KMS-11 (cell line): Measurements from ENCODE around the gene ARHGAP31.

Experiments used
- H2AFZ ChIP-seq: fragments of 200-600 bp; sonication (generic); 2 replicates; pipeline ENCODE4 v1.6.1; 2016; ENCODE audit warnings: antibody characterized with exemption, mixed run types, low read depth
- H3K27ac ChIP-seq: fragments of 200-600 bp; sonication (generic); 2 replicates; pipeline ENCODE4 v1.6.1; 2016; ENCODE audit warnings: mild to moderate bottlenecking, mixed run types
- H3K27me3 ChIP-seq: fragments of 200-600 bp; sonication (generic); 2 replicates; pipeline ENCODE4 v1.6.1; 2017; ENCODE audit warnings: mild to moderate bottlenecking, low read depth, mixed run types, moderate library complexity; ENCODE audit not compliant: insufficient read depth
- H3K36me3 ChIP-seq: fragments of 200-600 bp; sonication (generic); 2 replicates; pipeline ENCODE4 v1.6.1; 2017; ENCODE audit warnings: mild to moderate bottlenecking, mixed run types; ENCODE audit not compliant: insufficient read depth
- H3K4me1 ChIP-seq: fragments of 200-600 bp; sonication (generic); 2 replicates; pipeline ENCODE4 v1.6.1; 2016; ENCODE audit warnings: mild to moderate bottlenecking, low read depth, mixed run types; ENCODE audit not compliant: poor library complexity, severe bottlenecking
- H3K4me2 ChIP-seq: fragments of 200-600 bp; sonication (generic); 2 replicates; pipeline ENCODE4 v1.7.0; 2016; ENCODE audit warnings: mild to moderate bottlenecking, mixed run types
- H3K4me3 ChIP-seq: fragments of 200-600 bp; sonication (generic); IDR thresholded peaks from 2 replicates; pipeline ENCODE4 v1.6.1; 2017; ENCODE audit warnings: low read depth, low read length, mixed read lengths; ENCODE audit not compliant: insufficient read depth
- H3K79me2 ChIP-seq: fragments of 200-600 bp; sonication (generic); 2 replicates; pipeline ENCODE4 v1.6.1; 2016; ENCODE audit warnings: low read depth, mixed run types; ENCODE audit not compliant: insufficient read depth
- H3K9ac ChIP-seq: fragments of 200-600 bp; sonication (generic); 2 replicates; pipeline ENCODE4 v1.6.1; 2016; ENCODE audit warnings: mild to moderate bottlenecking, mixed run types
- H4K20me1 ChIP-seq: fragments of 200-600 bp; sonication (generic); 2 replicates; pipeline ENCODE4 v1.6.1; 2016; ENCODE audit warnings: mild to moderate bottlenecking, mixed run types; ENCODE audit not compliant: insufficient read depth
- CTCF ChIP-seq: fragments of 200-600 bp; sonication (generic); conservative IDR thresholded peaks from 2 replicates; pipeline ENCODE4 v1.6.1; 2017; ENCODE audit warnings: low read depth, mild to moderate bottlenecking, antibody characterized with exemption, low read length, moderate library complexity, mixed read lengths

Gene ARHGAP31

GRCh38 chr3:119338754-119339153 lies 44.6 kb downstream of the ARHGAP31 start:
- Histone ChIP-seq H3K79me2 (no peaks in the 10 kb centered on the region), H3K4me2 (no peak overlapping the region), H3K36me3 (no peaks in the 10 kb centered on the region), H2AFZ (no peak overlapping the region), H3K4me1 (no peaks in the 10 kb centered on the region), H3K27me3 (no peaks in the 10 kb centered on the region), H3K4me3 (no peak overlapping the region), H3K27ac (no peak overlapping the region), H3K9ac (no peak overlapping the region), H4K20me1 (no peaks in the 10 kb centered on the region)
- no peak for TF ChIP-seq CTCF

GRCh38 chr3:119340014-119340413 lies 45.8 kb downstream of the ARHGAP31 start:
- no peaks in the 10 kb centered on the region for H3K27me3 ChIP-seq
- no peaks in the 10 kb centered on the region for H3K36me3 ChIP-seq
- no peaks in the 10 kb centered on the region for H4K20me1 ChIP-seq
- no peak overlapping the region for H3K4me3 ChIP-seq
- no peak overlapping the region for H3K9ac ChIP-seq
- H3K4me2 ChIP-seq, result no peak overlapping the region
- no peaks in the 10 kb centered on the region for H3K79me2 ChIP-seq
- TF ChIP-seq CTCF, result no peak
- H2AFZ ChIP-seq, result no peak overlapping the region
- no peaks in the 10 kb centered on the region for H3K4me1 ChIP-seq
- H3K27ac ChIP-seq, result no peak overlapping the region

- Histone ChIP-seq H4K20me1 (no peaks in the 10 kb centered on the region), H3K4me2 (no peak overlapping the region), H3K4me3 (no peak overlapping the region), H3K27ac (no peak overlapping the region), H2AFZ (no peak overlapping the region), H3K27me3 (no peaks in the 10 kb centered on the region), H3K36me3 (no peaks in the 10 kb centered on the region), H3K9ac (no peak overlapping the region), H3K4me1 (no peaks in the 10 kb centered on the region), H3K79me2 (no peaks in the 10 kb centered on the region)
- TF ChIP-seq CTCF, result no peak
These were observed 46.3 kb downstream of the ARHGAP31 start for GRCh38 chr3:119340446-119340845.

- Histone ChIP-seq H3K4me2 (no peak overlapping the region), H3K4me3 (no peak overlapping the region), H3K36me3 (no peaks in the 10 kb centered on the region), H2AFZ (no peak overlapping the region), H3K27me3 (no peaks in the 10 kb centered on the region), H3K27ac (no peak overlapping the region), H3K79me2 (no peaks in the 10 kb centered on the region), H3K4me1 (no peaks in the 10 kb centered on the region), H3K9ac (no peak overlapping the region), H4K20me1 (no peaks in the 10 kb centered on the region)
- no peak for TF ChIP-seq CTCF
These were observed 48.0 kb downstream of the ARHGAP31 start for GRCh38 chr3:119342176-119342575.
